Nephron (organoid): ENCODE results near the gene MPZL3.
A peak's percentile ranks its signal among the peaks of the same experiment; 100 is the strongest.

ENCODE experiments used
- H3K27ac Mint-ChIP-seq, 3 experiments: 2 replicates each; pipeline ENCODE4 v1.8.0; 2020; ENCODE audit warnings: mixed read lengths in 3 of 3, mild to moderate bottlenecking in 2 of 3, moderate library complexity in 1 of 3
- H3K27me3 Mint-ChIP-seq: 2 replicates; pipeline ENCODE4 v1.8.0; 2021; ENCODE audit warnings: low read depth, mild to moderate bottlenecking, moderate library complexity, mixed read lengths
- H3K36me3 Mint-ChIP-seq: 2 replicates; pipeline ENCODE4 v1.8.0; 2020; ENCODE audit warnings: low read depth, mixed read lengths
- H3K4me1 Mint-ChIP-seq: 2 replicates; pipeline ENCODE4 v1.8.0; 2020; ENCODE audit warnings: mixed read lengths
- H3K4me3 Mint-ChIP-seq, 3 experiments: 2 replicates each; pipeline ENCODE4 v1.8.0; 2020; ENCODE audit warnings: mild to moderate bottlenecking in 3 of 3, mixed read lengths in 3 of 3, moderate library complexity in 2 of 3
- H3K9me3 Mint-ChIP-seq: 2 replicates; pipeline ENCODE4 v1.8.0; 2020; ENCODE audit warnings: mixed read lengths
- CTCF ChIP-seq, 3 experiments: fragments of 200-600 bp; sonication (generic); IDR thresholded peaks; one replicate each; pipeline ENCODE4 v1.5.0; 2021; ENCODE audit warnings: antibody characterized with exemption in 3 of 3; ENCODE audit not compliant: unreplicated experiment in 3 of 3

MPZL3 gene

GRCh38 chr11:118251858-118252652, at the start of gene MPZL3:
Gene MPZL3, minus strand, starts transcription at chr11:118252365. Its CDS starts 71 bp downstream, at chr11:118252294.
- peaks cover 8% of the 10 kb centered on the region for H3K9me3 Mint-ChIP-seq
- peaks cover 7% of the 10 kb centered on the region for H3K4me1 Mint-ChIP-seq
- no peak for TF ChIP-seq CTCF (IDR thresholded peaks at IDR 0.05; ENCODE audit: unreplicated experiment in 3 of 3)
- H3K27ac Mint-ChIP-seq, result peak within 1 kb of the TSS; percentile 97 to 100 (median 100)
- peak within 1 kb of the TSS; percentile 96 to 99 (median 96) for H3K4me3 Mint-ChIP-seq
- peaks cover 78% of the 10 kb centered on the region for H3K27me3 Mint-ChIP-seq
- H3K36me3 Mint-ChIP-seq, result peaks cover 5% of the 10 kb centered on the region

GRCh38 chr11:118301600-118302195, 49.5 kb upstream of the MPZL3 start:
- no peaks in the 10 kb centered on the region for H3K4me1 Mint-ChIP-seq
- H3K9me3 Mint-ChIP-seq, result no peaks in the 10 kb centered on the region
- H3K27ac Mint-ChIP-seq, result no peak overlapping the region

GRCh38 chr11:118295815-118296454, 43.8 kb upstream of the MPZL3 start:
- no peak overlapping the region for H3K27ac Mint-ChIP-seq
- H3K4me3 Mint-ChIP-seq, result no peak overlapping the region
- TF ChIP-seq CTCF (IDR thresholded peaks at IDR 0.05; ENCODE audit: unreplicated experiment in 3 of 3), result peak; percentile 18 to 43 (median 37)
- H3K9me3 Mint-ChIP-seq, result no peaks in the 10 kb centered on the region
- no peaks in the 10 kb centered on the region for H3K36me3 Mint-ChIP-seq
- peaks cover 38% of the 10 kb centered on the region for H3K27me3 Mint-ChIP-seq
- H3K4me1 Mint-ChIP-seq, result no peaks in the 10 kb centered on the region

More at GRCh38 chr11:118301600-118302195, 49.5 kb upstream of the MPZL3 start:
- Mint-ChIP-seq H3K4me3 (no peak overlapping the region), H3K36me3 (no peaks in the 10 kb centered on the region), H3K27me3 (peaks cover 56% of the 10 kb centered on the region)
- TF ChIP-seq CTCF (IDR thresholded peaks at IDR 0.05; ENCODE audit: unreplicated experiment in 3 of 3), result no peak

- H3K27ac Mint-ChIP-seq, result no peak overlapping the region
- no peaks in the 10 kb centered on the region for H3K9me3 Mint-ChIP-seq
- no peak overlapping the region for H3K4me3 Mint-ChIP-seq
- no peaks in the 10 kb centered on the region for H3K4me1 Mint-ChIP-seq
- H3K27me3 Mint-ChIP-seq, result peaks cover 38% of the 10 kb centered on the region
- H3K36me3 Mint-ChIP-seq, result no peaks in the 10 kb centered on the region
- TF ChIP-seq CTCF (IDR thresholded peaks at IDR 0.05; ENCODE audit: unreplicated experiment in 3 of 3), result no peak
Measured at GRCh38 chr11:118295199-118295598, 43.0 kb upstream of the MPZL3 start.

GRCh38 chr11:118294053-118294452, 41.9 kb upstream of the MPZL3 start:
- Mint-ChIP-seq H3K27ac (no peak overlapping the region), H3K9me3 (no peaks in the 10 kb centered on the region), H3K4me1 (peaks cover 5% of the 10 kb centered on the region), H3K36me3 (no peaks in the 10 kb centered on the region), H3K27me3 (peaks cover 42% of the 10 kb centered on the region), H3K4me3 (no peak overlapping the region)
- no peak for TF ChIP-seq CTCF (IDR thresholded peaks at IDR 0.05; ENCODE audit: unreplicated experiment in 3 of 3)
